Uterus (tissue), 4 donors: ENCODE data around the gene CCDC68. TPM values are rescaled to one million over a fixed set of nuclear protein-coding genes. Genes with fewer than 3 reads are reported as not detected.

Experiments used
- DNase-seq, 2 donors: peaks; one replicate each; pipeline ENCODE4 v3.0.0-alpha.2; 2019 to 2020
- H3K27ac ChIP-seq, 2 donors: fragments of 200-600 bp; sonication (generic); 1 replicate in 1 of 2; 2 replicates in 1 of 2; pipeline ENCODE4 v1.5.1; 2016 to 2018
- H3K27me3 ChIP-seq, 2 donors: fragments of 200-600 bp; sonication (generic); one replicate each; pipeline ENCODE4 v1.5.1; 2018 to 2019; ENCODE audit warnings: control low read depth in 1 of 2
- H3K36me3 ChIP-seq, 2 donors: fragments of 200-600 bp; sonication (generic); one replicate each; pipeline ENCODE4 v1.5.1; 2019; ENCODE audit warnings: control low read depth in 1 of 2
- H3K4me1 ChIP-seq, 2 donors: fragments of 200-600 bp; sonication (generic); one replicate each; pipeline ENCODE4 v1.5.1; 2018 to 2019; ENCODE audit warnings: control low read depth in 1 of 2
- H3K4me3 ChIP-seq, 2 donors: fragments of 200-600 bp; sonication (generic); 1 replicate in 1 of 2; 2 replicates in 1 of 2; pipeline ENCODE4 v1.5.1; 2018 to 2019; ENCODE audit warnings: mild to moderate bottlenecking in 1 of 2
- H3K9me3 ChIP-seq, 2 donors: fragments of 200-600 bp; sonication (generic); one replicate each; pipeline ENCODE4 v1.5.1; 2019; ENCODE audit warnings: control low read depth in 1 of 2
- POLR2A ChIP-seq, 2 donors: fragments of 450-650 bp; IDR thresholded peaks; one replicate each; pipeline ENCODE4 v1.6.1; 2016; ENCODE audit warnings: antibody characterized with exemption in 2 of 2, mild to moderate bottlenecking in 1 of 2, moderate library complexity in 1 of 2
- intact Hi-C: fragments of 100-400 bp; cut with DNase I; formaldehyde crosslinking; loops from one replicate; pipeline ENCODE4 v1.15.1; 2023; ENCODE audit warnings: low total_unique reads
- total RNA-seq, 4 donors: library from RNA; depleted of rRNA in 3 of 4; stranded (reverse); fragments of >200 nt in 3 of 4; gene quantifications; one replicate each; pipeline versions ENCODE4 v1.1.0 to v1.2.4, GENCODE V29; 2014 to 2023
- TF ChIP-seq, protein P1 (sequence below), 4 experiments: fragments of 200-600 bp in 2 of 4; fragments of 450-650 bp in 2 of 4; sonication (generic) in 2 of 4; IDR thresholded peaks; one replicate each; pipeline ENCODE4 v1.5.1; 2016 to 2019; ENCODE audit warnings: antibody characterized with exemption in 4 of 4, mild to moderate bottlenecking in 2 of 4, moderate library complexity in 1 of 4
- donor health status: DM: yes; HTN: yes; CAD: no.

Gene CCDC68
- total RNA-seq, 4 donors from 2014 or later, result 6.9 to 26.3 (median 17.1) TPM

DNA sequence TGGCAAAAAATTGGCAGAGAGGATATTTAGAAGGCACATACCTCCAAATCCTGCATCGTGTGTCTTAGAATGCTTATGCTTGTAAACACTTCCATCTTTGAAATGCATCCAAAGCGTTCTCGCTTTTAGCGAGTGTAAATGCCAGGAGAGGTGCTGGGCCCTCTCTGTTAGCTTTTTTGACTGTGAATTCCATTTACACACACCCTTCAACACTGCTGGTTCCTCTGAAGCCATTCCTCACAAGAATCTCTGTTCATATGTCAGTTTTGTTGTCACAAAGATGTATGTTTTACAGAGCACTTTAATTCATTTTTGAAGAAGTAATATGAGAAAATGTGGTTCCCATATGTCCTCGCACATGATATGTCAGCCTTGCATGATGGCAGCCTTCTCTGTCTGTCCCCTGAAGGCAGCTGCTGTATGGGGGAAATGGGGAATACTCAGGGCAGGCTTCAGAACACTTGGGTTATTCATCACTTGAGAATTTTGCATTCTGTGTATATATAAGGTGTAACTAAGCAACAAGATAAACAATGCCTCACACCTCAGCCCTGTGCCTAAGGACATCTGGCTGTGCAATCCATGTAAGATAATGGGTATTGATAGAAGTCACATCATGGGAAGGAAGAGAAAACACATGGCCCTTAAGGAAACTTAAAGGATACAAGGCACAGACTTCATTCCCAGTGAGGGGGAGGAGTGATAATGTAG lies 78.7 kb downstream of the CCDC68 start:
- no peaks in the 10 kb centered on the region for H3K36me3 ChIP-seq
- H3K9me3 ChIP-seq, result no peaks in the 10 kb centered on the region
- no peaks in the 10 kb centered on the region for H3K27me3 ChIP-seq
- H3K4me1 ChIP-seq, result no peaks in the 10 kb centered on the region
- intact Hi-C loops, result no loop called here
- TF ChIP-seq POLR2A (IDR thresholded peaks at IDR 0.05), result no peak
- TF ChIP-seq, protein P1, sequence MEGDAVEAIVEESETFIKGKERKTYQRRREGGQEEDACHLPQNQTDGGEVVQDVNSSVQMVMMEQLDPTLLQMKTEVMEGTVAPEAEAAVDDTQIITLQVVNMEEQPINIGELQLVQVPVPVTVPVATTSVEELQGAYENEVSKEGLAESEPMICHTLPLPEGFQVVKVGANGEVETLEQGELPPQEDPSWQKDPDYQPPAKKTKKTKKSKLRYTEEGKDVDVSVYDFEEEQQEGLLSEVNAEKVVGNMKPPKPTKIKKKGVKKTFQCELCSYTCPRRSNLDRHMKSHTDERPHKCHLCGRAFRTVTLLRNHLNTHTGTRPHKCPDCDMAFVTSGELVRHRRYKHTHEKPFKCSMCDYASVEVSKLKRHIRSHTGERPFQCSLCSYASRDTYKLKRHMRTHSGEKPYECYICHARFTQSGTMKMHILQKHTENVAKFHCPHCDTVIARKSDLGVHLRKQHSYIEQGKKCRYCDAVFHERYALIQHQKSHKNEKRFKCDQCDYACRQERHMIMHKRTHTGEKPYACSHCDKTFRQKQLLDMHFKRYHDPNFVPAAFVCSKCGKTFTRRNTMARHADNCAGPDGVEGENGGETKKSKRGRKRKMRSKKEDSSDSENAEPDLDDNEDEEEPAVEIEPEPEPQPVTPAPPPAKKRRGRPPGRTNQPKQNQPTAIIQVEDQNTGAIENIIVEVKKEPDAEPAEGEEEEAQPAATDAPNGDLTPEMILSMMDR (IDR thresholded peaks at IDR 0.05), result no peak
- DNase-seq, result no peak
- H3K27ac ChIP-seq, result no peak overlapping the region
- no peak overlapping the region for H3K4me3 ChIP-seq

DNA sequence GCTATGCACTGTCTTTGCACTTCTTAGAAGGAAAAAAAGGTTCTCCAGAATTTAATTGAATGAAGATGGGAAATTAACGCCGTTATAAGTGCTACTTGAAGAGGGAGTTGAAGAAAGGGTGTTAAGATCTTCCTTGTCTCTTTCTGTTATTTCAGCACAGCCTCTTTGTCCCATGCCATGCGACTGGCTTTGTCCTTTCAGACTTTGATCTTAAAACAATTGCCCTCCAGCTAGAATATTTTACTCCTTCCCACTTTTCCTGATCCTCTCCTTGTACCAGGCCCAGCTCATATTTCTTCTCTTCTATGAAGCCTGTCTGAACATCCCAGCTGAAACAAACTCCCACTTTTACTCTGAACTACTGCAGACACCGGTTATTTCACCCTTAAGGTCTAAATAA lies 79.6 kb downstream of the CCDC68 start:
- TF ChIP-seq, protein P1 (IDR thresholded peaks at IDR 0.05), result no peak
- no peak for TF ChIP-seq POLR2A (IDR thresholded peaks at IDR 0.05)
- Histone ChIP-seq H3K36me3 (no peaks in the 10 kb centered on the region), H3K9me3 (no peaks in the 10 kb centered on the region), H3K27ac (no peak overlapping the region), H3K4me1 (no peaks in the 10 kb centered on the region), H3K4me3 (no peak overlapping the region), H3K27me3 (no peaks in the 10 kb centered on the region)
- intact Hi-C loops, result no loop called here
- no peak for DNase-seq

DNA sequence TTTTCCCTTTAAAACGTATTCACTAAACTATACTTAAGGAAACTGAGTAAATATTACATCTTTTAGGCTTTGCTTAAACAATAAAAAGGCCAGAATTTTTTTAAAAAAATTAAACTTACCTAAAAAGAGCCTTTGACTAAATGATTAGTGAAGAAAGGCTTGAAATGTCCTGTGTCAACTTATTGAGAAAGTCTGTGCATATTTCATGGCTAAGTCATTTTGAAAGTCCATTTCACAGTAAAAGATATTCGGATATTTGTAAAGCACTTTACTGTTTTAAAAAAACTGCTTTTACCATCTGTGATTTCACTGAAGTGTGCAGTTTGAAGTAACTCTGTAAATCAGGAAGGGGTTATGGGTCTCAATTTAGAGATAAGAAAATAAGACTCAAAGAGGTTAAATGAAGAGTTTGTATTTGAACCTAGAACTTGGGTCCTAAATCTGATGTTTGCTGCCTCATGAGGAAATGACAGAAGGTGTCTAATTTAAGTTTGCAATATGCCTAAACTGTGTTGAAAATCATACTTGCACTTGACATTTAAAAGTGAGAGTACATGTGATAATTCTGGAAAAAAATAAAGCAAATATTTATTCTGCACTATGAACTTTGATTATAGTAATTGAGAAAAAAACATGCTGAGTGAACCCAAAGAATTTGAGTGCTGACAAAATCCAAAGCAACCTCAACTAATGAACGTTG lies 80.5 kb downstream of the CCDC68 start:
- Histone ChIP-seq H3K4me1 (no peaks in the 10 kb centered on the region), H3K36me3 (no peaks in the 10 kb centered on the region), H3K27ac (no peak overlapping the region), H3K9me3 (no peaks in the 10 kb centered on the region), H3K4me3 (no peak overlapping the region), H3K27me3 (no peaks in the 10 kb centered on the region)
- no peak for DNase-seq
- no peak for TF ChIP-seq POLR2A (IDR thresholded peaks at IDR 0.05)
- TF ChIP-seq, protein P1 (IDR thresholded peaks at IDR 0.05), result no peak
- intact Hi-C loops, result no loop called here

DNA sequence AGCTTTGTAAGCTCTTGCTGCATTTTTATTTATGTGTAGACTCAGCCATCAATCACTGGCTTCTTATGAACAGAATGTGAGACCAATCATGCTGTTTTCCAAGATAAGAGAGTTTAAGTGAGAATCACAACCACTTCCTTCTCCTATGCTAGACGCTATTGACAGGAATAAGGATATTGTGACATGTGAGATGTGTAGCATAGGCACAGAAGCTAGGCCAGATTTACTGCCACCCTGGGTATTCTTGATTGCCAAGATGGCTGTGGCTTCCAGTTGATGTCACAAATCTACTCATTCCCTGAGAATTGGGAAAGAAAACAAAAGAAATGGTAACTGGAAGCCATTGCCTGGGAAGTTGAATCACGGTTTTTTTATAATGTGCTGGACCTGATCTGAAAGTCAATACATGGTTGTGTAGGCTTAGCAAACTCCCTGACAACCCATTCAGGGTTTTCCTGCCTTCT lies 81.1 kb downstream of the CCDC68 start:
- no peak for TF ChIP-seq POLR2A (IDR thresholded peaks at IDR 0.05)
- TF ChIP-seq, protein P1 (IDR thresholded peaks at IDR 0.05), result no peak
- Histone ChIP-seq H3K9me3 (no peaks in the 10 kb centered on the region), H3K4me1 (no peaks in the 10 kb centered on the region), H3K4me3 (no peak overlapping the region), H3K27me3 (no peaks in the 10 kb centered on the region), H3K27ac (no peak overlapping the region), H3K36me3 (no peaks in the 10 kb centered on the region)
- intact Hi-C loops, result no loop called here
- DNase-seq, result no peak

DNA sequence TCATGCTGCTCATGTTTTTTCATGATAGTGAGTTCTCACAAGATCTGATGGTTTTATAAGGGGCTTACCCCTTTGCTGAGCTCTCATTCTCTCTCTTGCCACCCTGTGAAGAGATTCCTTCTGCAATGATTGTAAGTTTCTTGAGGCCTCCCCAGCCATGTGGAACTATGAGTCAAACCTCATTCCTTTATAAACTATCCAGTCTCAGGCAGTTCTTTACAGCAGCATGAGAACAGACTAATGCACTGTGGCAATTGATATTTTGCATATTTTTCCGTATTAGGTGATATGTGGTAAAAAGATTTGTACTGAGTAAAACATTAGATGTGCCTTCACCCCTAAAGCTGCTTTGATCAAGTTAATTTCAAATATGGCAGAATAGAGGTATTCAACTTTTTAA lies 82.2 kb downstream of the CCDC68 start:
- H3K9me3 ChIP-seq, result no peaks in the 10 kb centered on the region
- H3K4me3 ChIP-seq, result no peak overlapping the region
- intact Hi-C loops, result no loop called here
- TF ChIP-seq, protein P1 (IDR thresholded peaks at IDR 0.05), result no peak
- TF ChIP-seq POLR2A (IDR thresholded peaks at IDR 0.05), result no peak
- no peak for DNase-seq
- no peaks in the 10 kb centered on the region for H3K4me1 ChIP-seq
- H3K27ac ChIP-seq, result no peak overlapping the region
- no peaks in the 10 kb centered on the region for H3K36me3 ChIP-seq
- H3K27me3 ChIP-seq, result no peaks in the 10 kb centered on the region
